GM12891 (cell line): ENCODE measurements around the gene EGFR.

ENCODE experiments used
- DNase-seq: peaks from one replicate; pipeline ENCODE4 v3.0.0; 2011; ENCODE audit warnings: low spot score; ENCODE audit not compliant: insufficient read length
- FAIRE-seq: peaks from 2 replicates; lab custom pipeline; 2011; peaks lifted over from hg19 to GRCh38; lab: Jason Lieb, UNC
- PAX5 ChIP-seq: IDR thresholded peaks from 2 replicates; pipeline ENCODE4 v1.6.1; 2011; ENCODE audit warnings: low read length, moderate library complexity, mild to moderate bottlenecking; ENCODE audit not compliant: insufficient read depth, severe bottlenecking
- POLR2A ChIP-seq: IDR thresholded peaks from 2 replicates; pipeline ENCODE4 v1.6.1; 2011; ENCODE audit warnings: low read depth, low read length, control low read depth
- POLR2AphosphoS5 ChIP-seq: IDR thresholded peaks from 2 replicates; pipeline ENCODE4 v1.6.1; 2011; ENCODE audit warnings: low read depth, low read length, control low read depth
- POU2F2 ChIP-seq: IDR thresholded peaks from 2 replicates; pipeline ENCODE4 v1.6.1; 2011; ENCODE audit warnings: low read depth, mild to moderate bottlenecking, control low read depth, low read length, moderate library complexity
- SPI1 ChIP-seq: IDR thresholded peaks from 2 replicates; pipeline ENCODE4 v1.6.1; 2011; ENCODE audit warnings: low read depth, low read length, control low read depth
- TAF1 ChIP-seq: IDR thresholded peaks from 2 replicates; pipeline ENCODE4 v1.6.1; 2011; ENCODE audit warnings: low read depth, low read length, control low read depth

Gene EGFR

GRCh38 chr7:55080000-55080623 is 61.3 kb downstream of the EGFR start:
- no peak for TF ChIP-seq POLR2A
- TF ChIP-seq POLR2AphosphoS5 = no peak
- no peak for TF ChIP-seq POU2F2
- TF ChIP-seq PAX5 = no peak
- no peak for TF ChIP-seq TAF1
- TF ChIP-seq SPI1 = no peak
- DNase-seq (no peak), FAIRE-seq (no peak)

GRCh38 chr7:55081068-55081467 is 62.3 kb downstream of the EGFR start:
- FAIRE-seq (no peak), DNase-seq (no peak)
- TF ChIP-seq SPI1 = no peak
- no peak for TF ChIP-seq PAX5
- no peak for TF ChIP-seq POLR2A
- TF ChIP-seq TAF1 = no peak
- TF ChIP-seq POU2F2 = no peak
- TF ChIP-seq POLR2AphosphoS5 = no peak

GRCh38 chr7:55081472-55082227 is 62.8 kb downstream of the EGFR start:
- no peak for TF ChIP-seq POLR2AphosphoS5
- TF ChIP-seq PAX5 = no peak
- no peak for TF ChIP-seq SPI1
- no peak for TF ChIP-seq POLR2A
- no peak for TF ChIP-seq TAF1
- no peak for TF ChIP-seq POU2F2
- FAIRE-seq (peak; percentile 9), DNase-seq (no peak)

GRCh38 chr7:55082228-55082603 is 63.4 kb downstream of the EGFR start:
- FAIRE-seq (no peak), DNase-seq (no peak)
- TF ChIP-seq POLR2AphosphoS5 (no peak), SPI1 (no peak), TAF1 (no peak), POLR2A (no peak), PAX5 (no peak), POU2F2 (no peak)

- DNase-seq (no peak), FAIRE-seq (no peak)
- TF ChIP-seq POU2F2 (no peak), POLR2AphosphoS5 (no peak), TAF1 (no peak), SPI1 (no peak), POLR2A (no peak), PAX5 (no peak)
Observed at GRCh38 chr7:55083206-55083605, 64.4 kb downstream of the EGFR start.

- TF ChIP-seq TAF1 = no peak
- TF ChIP-seq POLR2AphosphoS5 = no peak
- no peak for TF ChIP-seq PAX5
- no peak for TF ChIP-seq POU2F2
- no peak for TF ChIP-seq SPI1
- TF ChIP-seq POLR2A = no peak
- FAIRE-seq = no peak
Observed at GRCh38 chr7:55084307-55084706, 65.5 kb downstream of the EGFR start.

GRCh38 chr7:55085511-55086412 is 66.9 kb downstream of the EGFR start:
- DNase-seq (no peak), FAIRE-seq (no peak)
- TF ChIP-seq POLR2AphosphoS5 (no peak), TAF1 (no peak), POLR2A (no peak), SPI1 (no peak), PAX5 (no peak), POU2F2 (no peak)

More at GRCh38 chr7:55084307-55084706, 65.5 kb downstream of the EGFR start:
- DNase-seq = no peak

- FAIRE-seq (no peak), DNase-seq (no peak)
- TF ChIP-seq POLR2A (no peak), POU2F2 (no peak), PAX5 (no peak), SPI1 (no peak), TAF1 (no peak), POLR2AphosphoS5 (no peak)
Observed at GRCh38 chr7:55086413-55087201, 67.8 kb downstream of the EGFR start.
